GM19397 (cell line): ENCODE measurements around the gene MACF1.
"Not testable (repeated sequence)": the region's sequence is repeated elsewhere in the genome, so short reads cannot be mapped to it uniquely, and the experiment has no call there.

Experiments
- ATAC-seq: cut with Tn5 transposase; IDR thresholded peaks from one replicate; pipeline ENCODE4 v1.9.1; 2021; ENCODE audit warnings: mild to moderate bottlenecking, moderate library complexity; ENCODE audit not compliant: unreplicated experiment

Gene MACF1

DNA sequence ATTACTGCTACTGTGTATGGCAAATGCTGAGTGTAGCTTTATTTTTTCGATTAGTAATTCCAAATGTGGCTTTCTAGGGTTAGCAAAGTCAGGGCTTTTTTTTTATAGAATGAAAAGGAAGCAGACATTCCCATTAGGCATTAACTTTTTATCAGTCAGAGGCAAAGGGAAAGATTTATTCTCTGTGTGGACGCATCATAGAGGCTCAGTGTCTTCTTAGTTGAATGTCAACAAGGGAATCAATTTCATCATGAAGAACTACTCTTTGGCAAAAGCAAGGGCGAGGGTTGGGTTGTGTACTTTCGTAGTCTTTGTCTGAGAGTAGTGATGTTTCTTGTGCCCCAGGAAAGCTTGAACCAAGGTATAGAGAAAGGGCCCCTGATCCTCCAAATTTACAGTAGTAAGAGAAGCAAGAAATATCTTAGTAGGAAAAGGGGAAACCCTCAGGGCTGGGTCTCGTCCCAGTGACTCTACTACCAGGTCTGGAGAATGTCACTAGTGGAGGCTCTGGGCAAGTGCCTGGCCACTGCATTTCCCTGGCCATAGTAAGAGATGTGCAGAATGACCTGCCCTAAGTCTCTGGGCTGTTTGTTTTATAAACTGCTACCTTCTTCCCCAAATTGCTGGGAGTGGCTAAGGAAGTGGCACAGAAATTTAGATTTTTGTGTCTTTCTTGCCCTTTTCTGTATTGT is 30.0 kb upstream of the MACF1 start:
- ATAC-seq = no peak

DNA sequence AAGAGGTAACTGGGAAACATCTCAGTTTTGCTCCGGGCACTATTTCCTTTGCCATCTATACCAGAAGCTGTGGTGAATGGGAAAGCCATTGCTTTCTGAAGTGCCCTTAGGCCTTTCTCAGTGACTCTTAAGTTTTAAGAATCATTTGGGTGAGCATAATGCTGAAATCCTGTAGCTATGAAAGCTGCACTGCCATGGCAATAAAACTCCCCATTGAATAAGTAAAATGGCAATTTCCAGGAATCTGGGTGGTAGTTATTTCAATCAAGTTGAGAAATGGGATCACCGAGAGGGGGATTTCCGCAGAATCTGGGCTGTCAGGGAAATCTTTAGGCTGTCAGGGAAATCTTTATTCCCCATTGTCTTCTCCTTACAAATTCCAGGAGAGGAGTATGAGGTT is 26.8 kb upstream of the MACF1 start:
- ATAC-seq = no peak

DNA sequence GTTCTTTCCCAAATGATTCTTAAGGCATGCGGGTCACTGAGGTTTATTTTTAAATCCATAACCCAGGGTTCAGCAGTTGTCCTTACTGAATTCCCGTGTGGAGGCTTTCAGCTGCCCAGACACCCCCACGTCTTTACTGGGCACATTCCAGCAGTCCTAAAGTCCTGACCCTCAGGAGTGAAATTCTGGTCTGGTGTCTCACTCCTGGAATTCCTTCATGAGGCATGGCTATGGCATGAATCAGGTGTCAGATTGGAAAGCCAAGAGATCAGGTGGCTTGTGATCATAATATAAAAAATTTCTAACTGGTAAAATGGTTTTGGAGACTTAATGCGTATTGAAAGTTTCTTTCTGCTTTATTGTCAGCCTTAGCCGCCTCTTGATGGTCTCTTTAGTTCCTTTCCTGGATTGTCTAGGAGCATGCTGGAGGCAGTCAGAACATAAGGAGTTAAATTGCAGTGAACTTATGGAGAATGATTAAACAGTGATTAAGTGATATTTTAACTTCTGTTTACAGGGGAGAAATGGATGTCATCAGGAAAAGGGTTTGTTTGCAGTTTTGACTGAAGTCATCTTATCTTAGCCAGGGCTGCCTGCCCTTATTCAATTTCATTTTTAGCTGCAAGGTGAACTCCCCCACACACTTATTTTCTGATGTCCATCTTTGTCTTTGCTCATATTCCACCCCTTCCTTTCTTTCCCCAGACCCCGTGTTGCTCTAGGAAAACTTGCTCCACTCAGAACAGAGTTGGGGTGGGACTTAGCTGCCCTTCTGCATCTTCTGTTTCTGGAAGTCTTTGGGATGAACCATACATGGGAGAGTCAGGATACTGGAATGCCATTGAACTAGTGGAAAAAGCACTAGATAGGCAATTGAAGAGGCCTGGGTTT is 25.7 kb upstream of the MACF1 start:
- no peak for ATAC-seq

DNA sequence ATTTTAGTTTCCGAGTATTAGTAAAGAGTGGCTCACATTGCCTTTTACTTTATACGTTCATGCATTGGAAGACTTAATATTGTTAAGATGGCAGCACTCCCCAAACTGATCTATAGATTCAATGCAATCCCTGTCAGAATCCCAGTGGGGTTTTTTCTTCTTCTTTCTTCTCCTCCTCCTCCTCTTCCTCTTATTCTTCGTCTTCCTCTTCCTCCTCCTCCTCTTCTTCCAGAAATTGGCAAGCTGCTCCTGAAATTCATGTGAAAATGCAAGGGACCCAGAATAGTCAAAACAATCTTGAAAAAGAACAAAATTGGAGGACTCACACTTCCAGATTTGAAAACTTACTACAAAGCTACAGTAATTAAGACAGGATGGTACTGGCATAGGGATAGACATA is 23.2 kb upstream of the MACF1 start:
- no peak for ATAC-seq

DNA sequence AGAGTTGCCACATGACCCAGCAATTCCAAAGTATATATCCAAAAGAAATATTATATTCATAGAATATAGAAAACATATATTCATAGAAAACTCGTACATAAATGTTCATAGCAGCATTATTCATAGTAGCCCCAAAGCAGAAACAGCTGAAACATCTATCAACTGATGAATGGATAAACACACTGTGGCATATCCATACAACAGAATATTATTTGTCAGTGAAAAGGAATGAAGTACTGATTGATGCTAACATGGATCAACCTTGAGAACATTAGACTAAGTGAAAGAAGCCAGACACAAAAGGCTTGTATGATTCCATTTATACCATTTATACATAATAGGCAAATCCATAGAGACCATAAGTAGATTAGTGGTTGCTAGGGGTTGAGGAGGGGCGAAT is 21.7 kb upstream of the MACF1 start:
- no peak for ATAC-seq

DNA sequence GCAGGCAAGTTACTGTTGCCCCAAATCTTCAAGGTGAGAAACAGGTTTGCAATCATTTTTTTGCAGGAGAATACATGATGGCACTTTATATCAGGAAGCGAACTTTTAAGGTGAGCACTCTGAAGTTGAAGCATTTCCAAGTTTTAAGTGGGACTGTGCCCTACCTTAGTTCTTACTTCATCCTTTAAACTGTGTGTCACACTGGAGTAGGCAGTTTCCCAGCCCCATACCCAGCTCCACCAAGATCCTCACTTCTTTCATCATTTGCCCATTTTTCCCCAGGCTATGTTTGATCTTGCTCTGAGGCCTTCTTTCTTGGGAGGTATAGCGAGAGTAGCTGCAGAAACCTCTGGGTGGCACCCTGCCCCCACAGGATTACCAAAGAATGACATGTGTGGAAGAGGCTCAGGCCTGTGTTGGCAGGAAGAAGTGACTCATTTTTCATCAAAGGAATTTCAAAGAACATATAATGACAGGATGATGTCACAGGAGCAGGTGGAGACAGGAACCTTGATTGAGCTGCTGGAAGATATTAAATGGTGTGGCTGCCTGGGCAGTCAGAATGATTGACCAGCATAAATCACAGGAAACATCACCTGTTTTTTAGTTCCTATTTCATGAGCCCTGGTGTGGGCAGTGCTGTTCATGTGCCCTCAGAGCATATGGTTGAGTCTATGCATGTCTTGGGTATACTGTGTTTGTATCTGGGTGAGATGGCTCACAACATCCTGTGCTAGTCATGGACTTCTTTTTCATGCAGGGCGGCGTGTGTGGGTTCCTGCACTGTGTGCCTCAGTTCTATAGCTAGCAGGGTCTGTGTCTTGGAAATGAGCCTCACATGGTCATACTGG is 20.8 kb upstream of the MACF1 start:
- ATAC-seq = no peak

DNA sequence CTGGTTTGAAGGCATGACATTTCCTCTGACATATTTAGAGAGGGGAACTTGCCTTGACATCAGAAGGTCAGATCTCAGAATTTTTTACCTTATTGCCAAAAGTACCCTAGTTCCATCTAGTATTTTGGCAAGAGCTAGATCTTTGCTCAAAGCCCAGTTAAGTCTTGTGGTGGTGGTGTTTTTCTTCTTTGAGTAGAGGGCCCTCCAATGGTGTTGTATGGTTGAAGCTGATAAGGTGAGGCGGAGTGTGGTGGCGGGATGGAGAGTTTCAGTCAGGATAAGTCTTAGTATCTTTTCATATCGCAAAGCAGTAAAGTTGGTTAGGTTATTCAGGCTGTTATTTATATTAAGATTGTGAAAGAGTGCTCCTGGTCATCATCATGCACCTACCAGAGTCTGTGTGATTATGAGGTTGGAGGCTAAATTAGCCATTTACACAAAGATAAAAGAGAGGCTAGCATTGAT is 20.1 kb upstream of the MACF1 start:
- ATAC-seq = no peak

DNA sequence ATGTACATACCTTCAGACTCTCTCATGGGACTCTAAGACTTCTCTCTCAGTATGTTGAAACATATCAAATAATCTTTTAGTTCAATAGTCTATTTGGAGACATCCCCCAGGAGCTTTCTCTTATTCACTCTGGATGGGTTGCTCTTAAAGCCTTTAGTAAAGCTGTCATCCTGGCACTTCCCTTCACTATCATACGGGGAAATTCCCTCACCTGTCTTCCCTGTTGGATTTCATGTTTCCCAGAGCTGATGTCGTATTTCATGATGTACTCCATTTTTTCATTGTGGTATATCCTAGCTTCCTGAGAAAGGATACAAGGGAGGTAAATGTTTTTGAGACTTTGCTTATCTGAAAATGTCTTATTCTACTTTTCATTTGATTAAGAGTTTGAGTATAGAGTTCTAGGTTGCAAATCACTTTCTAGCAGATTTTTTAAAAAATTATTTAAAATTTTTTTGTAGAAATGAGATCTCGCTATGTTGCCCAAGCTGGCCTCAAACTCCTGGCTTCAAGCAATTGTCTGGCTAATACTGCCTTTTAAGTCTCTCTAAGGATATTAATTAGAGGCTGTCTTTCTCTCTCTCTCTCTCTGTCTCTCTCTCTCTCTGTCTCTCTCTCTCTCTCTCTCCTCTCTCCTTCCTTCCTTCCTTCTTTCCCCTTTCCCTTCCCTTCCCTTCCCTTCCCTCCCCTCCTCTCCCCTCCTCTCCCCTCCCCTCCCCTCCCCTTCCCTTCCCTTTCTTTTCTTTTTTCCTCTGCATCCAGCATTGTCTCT is 17.0 kb upstream of the MACF1 start:
- ATAC-seq = no peak

DNA sequence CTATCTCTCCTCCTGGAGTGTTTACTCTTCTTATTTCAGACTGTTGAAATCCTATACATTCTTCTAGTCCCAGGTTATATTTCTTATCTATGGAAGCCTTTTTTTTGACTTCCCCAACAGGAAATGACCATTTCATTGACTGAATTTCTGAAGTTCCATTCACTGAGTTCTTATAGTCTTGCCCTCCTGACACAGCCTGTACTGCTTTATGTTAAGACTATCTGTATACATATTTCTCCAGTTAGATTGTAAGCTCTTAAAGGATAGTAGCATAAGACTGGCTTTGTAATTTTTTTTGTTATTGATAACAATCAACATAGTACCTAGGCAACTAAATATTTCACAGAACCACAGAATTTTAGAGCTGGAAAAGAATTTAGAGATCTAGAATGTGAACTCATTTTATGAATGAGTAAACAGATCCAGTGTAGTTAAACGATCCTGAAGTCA is 14.9 kb upstream of the MACF1 start:
- no peak for ATAC-seq

DNA sequence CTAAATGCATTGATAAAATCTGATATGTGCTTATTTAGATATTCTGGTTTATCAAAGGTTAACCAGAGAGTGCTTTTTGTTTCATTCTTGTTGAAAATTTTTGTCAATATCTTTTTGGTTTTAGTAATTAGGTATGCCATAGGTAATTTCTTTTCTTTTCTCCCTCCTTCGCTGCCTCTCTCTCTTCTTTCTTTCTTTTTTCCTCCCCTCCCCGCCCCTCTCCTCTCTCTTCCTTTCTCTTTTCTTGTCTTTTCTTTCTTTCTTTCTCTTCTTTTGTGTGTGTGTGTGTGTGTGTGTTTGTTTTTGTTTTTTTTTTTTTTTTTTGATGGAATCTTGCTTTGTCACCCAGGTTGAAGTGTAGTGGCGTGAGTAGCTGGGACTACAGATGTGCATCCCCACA is 14.4 kb upstream of the MACF1 start:
- ATAC-seq = no peak

DNA sequence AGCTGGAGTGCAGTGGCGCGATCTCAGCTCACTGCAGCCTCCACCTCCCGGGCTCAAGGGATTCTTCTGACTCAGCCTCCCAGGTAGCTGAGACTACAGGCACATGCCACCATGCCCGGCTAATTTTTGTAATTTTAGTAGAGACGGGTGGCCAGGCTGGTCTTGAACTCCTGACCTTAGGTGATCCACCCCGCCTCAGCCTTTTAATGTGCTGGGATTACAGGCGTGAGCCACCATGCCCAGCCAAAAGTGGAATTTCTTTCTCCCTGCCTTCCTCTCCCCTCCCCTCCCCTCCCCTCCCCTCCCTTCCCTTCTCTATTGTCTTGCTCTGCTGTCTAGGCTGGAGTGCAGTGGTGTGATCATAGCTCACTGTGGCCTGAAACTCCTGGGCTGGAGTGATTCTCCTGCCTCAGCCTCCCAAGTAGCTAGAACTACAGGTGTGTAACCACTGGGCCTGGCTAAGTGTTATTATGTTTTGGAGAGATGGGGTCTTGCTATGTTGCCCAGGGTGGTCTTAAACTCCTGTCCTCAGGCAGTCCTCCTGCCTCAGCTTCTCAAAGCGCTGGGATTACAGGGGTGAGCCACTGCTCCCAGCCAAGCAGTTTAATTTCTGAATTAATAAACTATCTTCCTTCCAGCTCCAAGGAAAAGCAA is 10.0 kb upstream of the MACF1 start:
- no peak for ATAC-seq

DNA sequence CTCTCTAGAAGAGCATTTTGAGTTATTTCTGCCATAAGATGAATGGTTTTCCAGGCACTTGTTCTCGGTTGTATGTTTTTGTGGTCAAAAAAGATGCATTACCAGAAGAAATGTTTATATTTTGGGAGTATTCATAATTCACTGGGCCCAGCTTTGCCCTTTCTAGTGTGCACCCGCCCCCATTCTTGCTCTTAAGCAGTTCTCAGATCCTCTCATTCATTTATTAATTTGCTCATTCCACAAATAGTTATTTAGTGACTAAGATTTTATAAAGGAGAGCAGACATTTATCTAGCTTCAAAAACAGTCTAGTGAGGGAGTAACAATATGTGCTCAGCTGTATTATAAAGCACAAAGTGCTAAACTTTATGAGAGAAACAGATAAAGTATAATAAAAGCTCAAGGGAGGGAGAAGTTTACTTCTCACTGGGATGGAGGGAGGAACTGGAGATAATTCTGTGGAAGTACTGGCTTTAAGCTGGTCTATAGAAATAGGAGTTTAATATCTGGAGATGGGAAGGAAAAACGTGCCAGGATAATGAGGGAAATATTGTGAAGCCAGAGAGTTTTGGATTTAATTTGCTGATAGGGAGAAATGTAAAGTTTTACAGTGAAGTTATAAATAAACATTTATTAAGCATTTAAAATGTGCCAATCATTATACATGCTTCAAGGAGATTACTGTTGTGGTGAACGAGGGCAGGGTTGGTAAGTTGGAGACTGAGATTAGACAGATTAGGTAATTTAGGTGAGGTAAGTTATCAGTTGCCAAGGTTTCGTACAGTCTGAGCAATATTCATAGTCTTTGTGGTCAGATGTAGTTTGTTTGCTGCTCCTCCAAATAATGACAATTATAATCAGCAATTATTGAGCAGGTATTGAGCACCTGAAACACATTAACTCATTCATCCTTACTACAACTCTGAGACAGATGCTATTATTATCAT is 9.1 kb upstream of the MACF1 start:
- no peak for ATAC-seq

DNA sequence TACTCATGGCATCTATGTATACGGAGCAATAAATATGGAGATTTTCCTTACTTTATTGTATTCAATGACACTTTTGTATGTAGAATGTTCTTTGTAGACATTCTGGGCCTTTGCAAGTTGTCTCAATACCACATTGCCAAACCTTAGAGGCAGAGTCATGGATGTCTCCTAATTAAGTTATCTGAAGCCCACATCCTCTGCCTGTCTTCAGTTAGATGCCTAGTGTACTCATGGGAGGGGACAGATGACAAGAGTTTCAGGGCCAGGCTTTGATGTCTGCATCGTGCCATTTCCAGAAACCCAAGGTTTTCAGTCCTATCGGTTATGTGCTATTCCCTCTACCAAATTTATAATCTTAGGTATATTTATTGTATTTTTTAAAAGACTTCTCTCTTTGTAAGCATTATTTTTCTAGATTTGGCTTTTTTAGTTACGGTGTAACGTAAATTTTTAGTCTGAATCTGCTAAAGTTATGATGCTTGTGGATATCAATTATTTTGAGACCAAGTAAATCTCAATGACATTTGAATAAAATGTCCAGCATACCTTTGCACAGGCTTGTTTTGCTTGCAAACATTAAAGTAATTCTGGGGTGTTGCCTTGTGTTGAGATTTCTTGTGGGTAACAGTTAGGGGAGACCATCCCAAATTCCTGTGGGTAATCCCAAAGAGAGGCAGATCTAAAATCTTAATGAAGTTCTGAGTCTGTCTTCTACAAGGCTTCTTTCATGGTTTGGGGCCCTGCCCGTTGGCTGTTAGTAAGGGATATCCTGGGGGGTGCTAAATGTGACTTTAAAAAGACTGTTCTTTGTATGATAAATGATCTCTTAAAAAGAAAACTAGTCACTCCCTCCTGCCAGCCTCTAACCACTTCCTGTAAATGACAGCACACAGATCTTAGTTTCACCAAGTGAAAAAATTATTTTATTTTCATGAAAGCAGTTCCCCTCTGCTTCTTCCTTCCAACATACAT is 8.0 kb upstream of the MACF1 start:
- no peak for ATAC-seq

DNA sequence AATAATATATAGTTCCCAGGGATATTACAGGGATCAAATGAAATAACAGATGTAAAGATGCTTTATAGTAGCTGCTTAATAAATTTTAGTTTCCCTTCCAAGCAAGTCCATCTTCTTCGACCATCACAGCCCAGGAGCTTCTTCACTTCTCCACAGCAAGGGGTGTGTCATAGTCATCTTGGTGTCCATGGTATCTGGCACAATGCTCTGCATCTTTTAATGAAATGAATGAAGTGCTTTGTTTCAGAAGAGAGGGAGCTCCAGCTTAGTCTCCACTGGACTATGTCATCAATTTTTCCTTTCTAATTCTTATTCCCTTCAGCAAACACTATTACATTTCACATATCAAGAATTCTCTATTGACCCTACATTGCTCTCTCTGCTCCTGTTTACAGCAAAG is 4.9 kb upstream of the MACF1 start:
- ATAC-seq = no peak

DNA sequence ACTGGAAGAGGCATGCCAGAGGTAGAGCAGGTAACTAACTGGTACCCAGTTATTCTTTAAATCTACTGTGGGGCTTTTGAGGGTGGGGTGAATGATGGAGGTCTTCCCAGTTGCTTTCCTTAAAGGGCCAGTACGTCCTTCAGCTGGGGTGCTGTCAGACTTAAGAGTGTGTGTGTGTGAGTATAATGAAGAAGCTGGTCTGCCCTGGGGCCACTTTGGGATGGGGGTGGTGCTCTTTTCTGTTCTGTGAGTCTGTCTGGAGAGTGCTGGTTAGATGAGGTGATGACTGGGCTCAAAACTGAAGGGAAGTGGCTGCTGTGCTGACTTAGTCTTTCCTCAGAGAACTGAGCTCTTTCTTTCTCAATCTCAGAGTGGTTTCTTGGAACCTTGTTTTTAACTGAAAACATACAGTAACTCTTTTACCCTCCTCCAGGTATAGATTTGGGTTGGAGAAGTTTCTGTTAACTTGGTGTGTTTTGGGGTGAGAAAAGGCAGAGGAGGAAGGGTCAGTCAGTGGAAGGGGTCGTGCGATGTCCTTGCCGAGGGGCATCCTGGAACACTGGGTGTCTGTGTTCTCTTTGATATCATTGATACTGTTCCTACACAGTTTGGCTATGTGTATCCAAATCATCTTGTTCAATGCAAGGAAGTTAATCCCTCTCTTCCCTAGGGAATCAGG is 746 bp downstream of the MACF1 start:
- ATAC-seq = no peak

DNA sequence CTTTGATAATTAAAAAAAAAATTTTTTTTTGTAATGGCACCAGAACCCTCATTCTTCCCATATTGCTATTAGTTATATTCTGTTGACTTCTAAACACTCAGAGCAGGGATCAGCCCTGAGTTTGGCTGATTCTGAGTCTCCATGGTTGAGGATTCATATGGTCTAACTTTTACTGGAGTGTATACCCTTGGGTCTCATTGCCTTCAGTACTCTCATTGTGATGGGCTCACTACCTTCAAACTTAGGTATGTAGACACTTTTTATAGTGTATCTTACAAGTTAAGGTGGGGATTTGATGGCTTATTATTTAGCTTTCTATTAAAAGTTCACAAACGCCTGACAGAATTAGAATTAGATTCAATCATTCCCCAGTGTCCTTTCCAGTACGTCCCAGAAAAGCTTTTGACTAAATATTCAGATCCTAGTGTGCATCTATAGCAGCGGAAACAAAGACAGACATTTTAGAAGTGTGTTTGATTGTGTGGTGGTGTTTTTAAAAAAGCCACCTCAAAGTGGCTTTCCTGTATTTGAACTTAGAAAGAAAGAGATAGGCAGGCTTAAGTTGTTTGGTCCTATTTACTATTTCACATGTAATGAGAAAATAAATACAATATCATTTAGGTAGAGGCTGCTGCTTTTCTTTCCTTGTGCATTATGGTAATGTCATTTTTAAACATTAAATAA is 1.4 kb downstream of the MACF1 start:
- no peak for ATAC-seq

DNA sequence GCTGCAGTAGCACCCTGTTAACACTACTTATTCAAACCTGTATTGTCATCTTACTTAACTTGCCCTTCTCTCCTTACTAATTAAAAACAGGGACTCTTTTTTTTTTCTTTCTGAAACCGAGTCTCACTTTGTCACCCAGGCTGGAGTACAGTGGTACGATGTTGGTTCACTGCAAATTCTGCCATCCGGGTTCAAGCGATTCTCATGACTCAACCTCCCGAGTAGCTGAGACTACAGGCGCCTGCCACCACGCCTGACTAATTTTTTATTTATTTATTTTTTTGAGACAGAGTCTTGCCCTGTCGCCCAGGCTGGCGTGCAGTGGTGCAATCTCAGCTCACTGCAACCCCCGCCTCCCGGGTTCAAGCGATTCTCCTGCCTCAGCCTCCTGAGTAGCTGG is 3.9 kb downstream of the MACF1 start:
- ATAC-seq = not testable (repeated sequence)
